Eye (tissue), 1 donor: Measurements from ENCODE around the gene GRM4.
A peak's percentile ranks its signal among the peaks of the same experiment; 100 is the strongest.

Experiments used
- DNase-seq: peaks from one replicate; pipeline ENCODE4 v3.0.0-alpha.2; 2015

Gene GRM4

GRCh38 chr6:33991610-33992009 lies 154.3 kb downstream of the GRM4 start:
- no peak for DNase-seq

DNA sequence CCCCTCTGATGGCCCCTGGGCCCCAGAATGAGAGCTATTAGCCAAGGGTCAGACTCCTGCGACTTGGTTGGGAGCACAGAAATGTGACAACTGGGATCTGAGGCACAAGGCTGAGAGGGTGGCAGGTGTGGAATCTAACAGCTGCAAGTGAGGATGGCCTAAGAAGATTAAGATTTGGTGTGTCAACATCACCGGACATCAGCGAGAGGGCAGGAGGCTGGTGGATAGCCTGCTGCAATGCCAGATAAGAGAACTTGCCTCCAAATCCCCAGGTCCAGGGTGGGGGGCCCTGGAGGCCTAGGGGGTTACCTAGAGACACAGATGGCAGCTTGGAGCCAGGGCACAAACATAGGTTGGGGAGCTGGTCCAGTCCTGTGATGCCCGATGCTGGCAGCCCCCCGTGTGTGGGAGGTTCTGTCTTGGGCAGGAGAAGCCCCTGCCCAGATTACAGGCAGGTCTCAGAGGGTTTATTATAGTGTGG lies 155.8 kb downstream of the GRM4 start:
- DNase-seq = no peak

- DNase-seq = no peak
Measured at GRCh38 chr6:33989016-33989854, 156.7 kb downstream of the GRM4 start.

DNA sequence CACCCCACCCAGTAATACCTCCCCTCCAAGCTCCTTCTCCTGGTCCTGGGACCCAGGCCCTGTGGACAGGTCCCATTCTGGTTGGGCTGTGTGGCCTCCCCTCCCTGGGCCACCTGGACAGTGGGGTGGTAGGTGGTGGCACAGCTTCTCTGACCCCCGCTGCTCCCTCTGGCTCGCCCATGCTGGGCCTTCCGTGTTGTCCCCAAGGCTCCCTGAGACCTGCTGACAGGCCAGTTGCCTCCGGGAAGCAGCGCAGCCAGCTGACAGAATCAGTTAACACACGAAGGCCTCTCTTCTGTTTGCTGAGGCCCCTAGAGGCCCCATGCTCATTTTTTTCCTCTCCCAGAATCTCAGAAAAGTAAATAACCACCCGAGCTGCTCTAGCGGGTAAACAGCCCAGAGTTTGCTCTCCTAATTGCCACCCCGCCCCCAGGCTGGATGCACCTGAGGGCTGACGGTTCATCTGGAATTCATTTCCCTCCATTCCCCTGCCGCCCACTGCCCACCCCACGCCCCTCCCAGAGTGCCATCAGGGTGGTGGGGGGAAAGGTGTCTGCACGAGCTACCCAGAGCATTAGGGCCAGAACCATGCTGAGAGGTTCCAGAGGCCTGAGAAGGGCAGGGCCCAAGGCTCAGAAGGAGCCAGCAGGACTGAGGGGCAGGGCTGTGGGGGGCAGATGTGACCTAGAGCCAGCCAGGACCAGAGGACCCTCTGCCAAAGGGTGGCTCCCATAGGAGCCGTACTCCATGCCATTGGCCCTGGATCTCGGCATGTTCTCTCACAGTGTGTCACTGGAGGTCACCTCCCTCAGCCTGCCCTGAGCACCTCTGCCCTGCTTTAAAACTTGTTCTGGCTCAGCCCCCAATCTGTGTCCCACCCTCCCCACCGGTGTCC lies 157.5 kb downstream of the GRM4 start:
- peak; percentile 76 for DNase-seq

GRCh38 chr6:33987531-33988021 lies 158.3 kb downstream of the GRM4 start:
- peak; percentile 60 for DNase-seq

DNA sequence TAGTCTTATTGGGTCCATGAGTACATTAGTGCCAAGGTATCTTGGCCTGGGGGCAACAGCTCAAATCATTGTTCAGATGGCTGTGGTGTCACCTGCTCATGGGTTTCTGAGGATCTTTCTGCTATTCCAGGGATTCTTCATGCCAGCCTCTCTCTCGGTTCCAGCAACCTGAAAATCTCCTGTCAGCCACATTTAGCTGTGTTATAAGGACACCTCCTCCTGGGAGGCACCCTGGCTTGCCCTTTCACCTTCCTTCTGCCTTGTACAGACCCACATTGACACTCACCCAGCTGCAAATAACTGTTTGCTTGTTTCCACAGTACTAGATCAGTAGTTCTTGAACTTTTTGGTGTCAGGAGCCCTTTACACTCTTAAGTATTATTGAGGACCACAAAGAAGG lies 159.9 kb downstream of the GRM4 start:
- no peak for DNase-seq

DNA sequence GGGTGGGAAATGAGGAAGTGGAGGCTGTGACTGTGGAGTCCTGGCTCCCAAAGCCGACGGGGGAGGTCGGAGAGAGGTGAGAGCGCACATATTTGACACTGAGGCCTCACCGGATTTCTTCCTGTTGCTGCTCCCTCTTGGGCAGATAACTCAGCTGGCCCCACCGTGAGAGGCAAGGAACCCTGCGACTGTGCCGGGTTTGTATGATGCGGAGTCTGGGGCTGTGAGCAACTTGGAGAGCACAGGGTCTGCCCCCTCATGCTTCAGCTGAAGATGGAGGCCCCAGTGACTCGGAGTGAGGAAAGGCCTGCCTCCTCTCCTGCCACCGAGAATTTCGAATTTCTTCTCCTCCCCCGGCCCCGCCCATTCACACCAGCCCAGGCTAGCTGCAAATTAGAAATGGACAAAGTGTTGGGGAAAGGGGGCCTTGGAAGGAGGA lies 160.6 kb downstream of the GRM4 start:
- DNase-seq = no peak

DNA sequence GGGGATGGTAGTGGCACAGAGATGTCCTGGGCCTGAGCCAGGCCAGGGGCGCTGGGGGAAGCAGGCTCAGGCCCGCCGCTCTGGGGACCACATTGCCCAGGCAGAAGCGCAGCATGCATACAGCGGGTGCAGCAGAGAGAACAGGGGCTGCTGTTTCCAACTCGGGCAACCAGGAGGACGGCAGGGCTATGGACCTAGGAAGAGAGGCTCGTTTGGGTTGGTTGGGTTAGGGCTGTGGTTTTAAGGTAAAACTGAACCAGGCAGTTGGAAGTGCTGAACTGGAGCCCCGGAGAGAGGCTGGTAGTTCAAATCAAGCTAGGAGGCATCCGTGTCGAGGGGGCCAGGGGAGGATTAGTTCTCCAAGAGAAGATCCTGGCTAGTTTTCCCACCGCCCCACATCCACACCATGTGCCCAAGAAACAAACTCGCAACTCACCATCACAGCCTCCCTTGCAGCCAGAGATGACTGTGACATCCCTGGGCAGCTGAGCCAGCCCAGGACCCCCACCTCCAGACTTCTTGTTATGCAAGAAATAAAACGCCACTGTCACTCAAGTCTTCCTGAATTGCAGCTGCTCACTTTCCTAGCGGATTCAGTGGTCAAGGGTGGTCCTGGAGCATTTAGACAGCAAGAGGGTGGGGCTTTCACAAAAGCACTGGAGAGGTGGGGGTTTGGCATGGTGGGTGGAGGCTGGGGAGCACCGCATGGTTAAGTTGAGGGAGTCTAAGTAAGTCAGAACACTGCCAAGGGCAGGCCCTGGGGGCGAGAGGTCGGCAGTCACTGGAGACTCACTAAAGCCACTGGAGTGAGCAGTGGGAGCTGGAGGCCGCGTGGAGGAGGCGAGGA lies 161.2 kb downstream of the GRM4 start:
- DNase-seq = no peak

DNA sequence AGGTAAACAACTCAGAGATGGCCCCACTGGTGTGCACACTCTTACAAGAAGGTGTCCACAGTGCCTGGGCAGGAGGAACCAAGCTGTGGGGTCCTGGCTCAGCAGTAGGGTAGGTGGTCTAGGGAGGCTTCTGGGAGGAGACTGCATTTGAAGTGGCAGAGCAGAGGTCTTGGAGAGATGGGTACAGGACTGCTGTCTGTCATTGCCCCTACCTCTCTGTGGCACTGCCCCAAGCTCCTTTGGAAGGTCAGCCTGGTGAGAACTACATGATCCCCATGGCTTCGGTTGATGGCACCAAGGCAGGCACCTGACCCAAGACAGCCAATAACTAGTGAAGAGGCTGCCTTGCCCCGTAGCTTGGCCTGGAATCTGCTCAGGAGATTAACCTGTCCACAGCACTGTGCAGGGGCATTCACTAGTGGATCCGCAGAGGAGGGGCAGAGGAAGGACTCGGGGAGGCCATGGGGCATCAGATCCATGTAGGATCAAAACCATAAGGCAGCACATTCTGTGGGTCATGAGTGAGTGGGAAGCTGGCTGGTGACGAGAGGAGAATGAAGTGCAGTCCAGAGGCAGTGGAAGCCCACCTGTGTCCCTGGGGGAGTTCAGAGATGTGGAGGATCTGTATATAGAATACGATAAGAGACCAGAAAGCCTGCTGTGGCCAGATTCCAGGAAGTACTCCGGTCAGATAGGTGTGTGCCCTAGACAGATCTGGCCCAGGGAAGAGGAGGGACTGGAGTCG lies 162.0 kb downstream of the GRM4 start:
- no peak for DNase-seq

GRCh38 chr6:33983109-33983716 lies 162.7 kb downstream of the GRM4 start:
- no peak for DNase-seq

GRCh38 chr6:33981861-33982260 lies 164.0 kb downstream of the GRM4 start:
- DNase-seq = no peak

- DNase-seq = no peak
Measured at GRCh38 chr6:33981421-33981820, 164.5 kb downstream of the GRM4 start.

DNA sequence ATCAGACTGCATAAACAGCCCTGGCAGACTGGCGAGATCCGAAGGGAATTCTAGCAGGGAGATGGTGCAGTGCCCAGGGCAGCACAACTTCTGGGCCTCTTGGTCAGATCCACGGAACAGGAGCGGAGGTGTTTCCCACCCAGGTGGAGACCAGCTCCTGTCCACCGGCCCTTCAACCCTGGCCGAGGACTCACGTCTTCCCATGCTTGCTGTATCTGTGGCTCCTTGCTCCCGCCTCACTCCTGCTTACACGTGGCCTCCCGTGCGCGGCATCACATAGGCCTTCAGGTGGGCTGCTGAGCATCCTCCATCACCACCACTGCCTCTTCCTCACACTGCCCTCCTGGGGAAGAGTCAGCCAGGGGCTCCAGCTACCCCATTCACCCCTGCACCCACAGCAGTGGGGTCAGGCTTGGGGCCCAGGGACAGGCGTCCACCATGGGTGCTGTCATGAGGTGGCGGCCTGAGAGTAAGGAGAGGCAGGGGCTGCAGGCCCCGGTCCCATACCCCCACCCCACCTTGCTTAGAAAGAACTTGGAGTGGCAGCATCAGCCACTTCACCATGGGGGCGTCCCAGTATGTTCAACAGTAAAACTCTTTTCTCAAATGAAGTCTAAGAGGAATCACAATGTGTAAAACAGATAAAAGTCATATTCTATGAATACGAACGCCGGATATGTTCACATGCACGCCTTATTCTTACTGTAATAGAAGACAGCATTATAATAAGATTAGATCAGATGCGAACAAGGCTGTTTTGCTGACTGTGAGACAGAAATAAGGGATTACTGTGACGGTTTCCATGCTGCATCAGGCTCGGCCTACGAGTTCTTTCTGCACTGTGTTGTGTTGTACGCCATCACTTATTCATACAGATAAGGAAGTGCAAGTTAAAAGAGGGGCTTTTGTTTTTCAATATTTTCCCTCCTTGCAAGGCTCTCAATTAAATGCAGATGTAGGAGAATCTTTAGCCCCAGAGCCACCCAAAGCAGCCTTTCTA lies 165.4 kb downstream of the GRM4 start:
- DNase-seq = no peak

DNA sequence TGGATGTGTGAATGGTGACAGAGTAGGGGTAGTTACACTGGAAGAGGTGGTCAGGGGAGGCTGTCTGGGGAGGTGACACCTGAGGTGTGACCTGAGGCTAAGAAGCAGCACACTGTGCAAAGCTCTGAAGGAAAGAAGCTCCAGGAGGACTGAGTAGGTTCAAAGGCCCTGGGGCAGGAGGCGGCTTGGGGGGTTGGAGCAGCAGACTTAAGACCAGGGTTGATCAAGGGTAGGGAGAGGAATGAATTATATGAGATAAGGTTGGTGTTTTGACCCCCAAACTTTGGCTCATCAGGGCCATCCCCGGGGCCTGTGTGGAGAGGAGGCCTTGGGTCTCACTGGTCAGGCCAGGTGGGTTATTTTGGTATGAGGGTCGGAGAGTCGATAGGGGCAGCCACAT lies 166.1 kb downstream of the GRM4 start:
- no peak for DNase-seq

- DNase-seq = no peak
Measured at GRCh38 chr6:33978412-33979150, 167.3 kb downstream of the GRM4 start.

DNA sequence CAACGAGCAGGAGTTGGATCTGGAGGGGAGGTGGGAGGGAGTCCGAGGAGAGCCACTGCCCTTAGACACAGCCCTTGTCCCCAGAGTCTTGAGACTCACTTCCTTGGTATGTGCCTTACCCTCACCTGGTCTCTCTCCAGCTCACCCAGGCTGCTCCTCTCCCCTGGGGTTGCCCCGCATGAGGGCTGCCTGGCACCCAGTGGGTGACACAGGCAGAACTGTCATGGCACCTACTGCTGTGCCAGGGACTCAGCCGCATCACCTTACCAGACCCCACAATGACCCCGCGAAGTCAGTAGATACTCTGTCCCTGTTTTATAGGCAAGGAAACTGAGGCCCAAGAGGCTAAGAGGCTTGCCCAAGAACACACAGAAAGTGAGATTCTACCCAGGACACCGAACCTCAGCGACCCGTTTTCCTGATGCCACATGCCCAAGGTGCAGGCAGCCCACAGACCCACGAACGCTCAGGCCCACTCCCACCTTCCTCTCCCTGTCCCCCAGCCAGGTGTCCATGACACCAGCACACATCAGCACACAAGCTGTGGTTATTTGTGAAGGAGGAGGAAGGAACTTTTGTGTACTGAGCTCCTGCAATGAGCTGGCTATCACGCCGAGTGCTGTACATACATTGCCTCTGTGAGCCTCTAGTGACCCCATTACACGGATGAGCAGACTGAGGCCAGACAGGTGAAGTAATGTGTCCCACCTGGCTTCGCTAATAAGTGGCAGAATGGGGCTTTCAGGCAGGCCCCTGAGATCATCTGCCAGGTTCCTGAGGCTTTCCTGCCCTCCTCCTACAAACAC lies 168.1 kb downstream of the GRM4 start:
- DNase-seq = no peak

DNA sequence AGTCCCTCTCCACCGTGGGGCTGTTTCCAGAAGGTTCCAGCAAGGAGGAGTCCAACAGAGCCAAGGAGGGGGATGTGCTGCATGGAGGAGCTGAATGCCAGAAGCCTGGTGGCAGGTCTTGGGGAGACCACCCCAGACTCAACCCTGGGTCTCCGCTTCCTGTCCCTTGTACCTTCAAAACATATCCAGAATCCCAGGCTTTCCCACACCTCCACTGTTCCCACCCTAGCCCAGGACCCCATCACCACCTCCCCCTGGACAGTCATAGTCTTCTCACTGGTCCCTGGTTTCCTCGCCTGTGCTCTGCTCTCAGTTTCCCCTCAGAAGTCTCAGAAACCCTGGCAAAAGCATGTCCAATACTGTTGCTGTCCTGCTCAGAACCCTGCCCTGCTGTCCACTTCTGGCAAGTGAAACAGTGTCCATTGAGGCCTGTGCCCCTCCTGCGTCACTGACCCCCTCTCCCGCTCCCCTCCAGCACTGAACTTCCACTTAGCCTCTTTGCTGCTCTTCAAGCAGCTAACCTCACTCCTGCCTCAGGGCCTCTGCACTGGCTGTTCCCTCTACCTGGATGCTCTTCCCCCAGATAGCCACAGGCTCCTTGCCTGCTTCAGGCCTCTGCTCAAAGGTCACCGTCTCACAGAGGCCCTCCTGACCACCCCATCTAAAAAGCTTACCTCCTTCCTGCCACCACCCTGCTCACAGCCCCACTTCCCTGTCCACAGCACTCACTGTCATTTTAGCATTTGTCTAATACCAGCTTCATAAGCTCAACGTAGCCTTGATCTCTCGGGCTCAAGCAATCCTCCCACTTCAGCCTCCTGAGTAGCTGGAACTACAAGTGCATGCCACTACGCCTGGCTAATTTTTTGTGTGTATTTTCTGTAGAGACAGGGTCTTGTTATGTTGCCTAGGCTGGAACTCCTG lies 169.2 kb downstream of the GRM4 start:
- no peak for DNase-seq
